Measurements from ENCODE around the gene CMTR2.
"Not testable (repeated sequence)": the region's sequence is repeated elsewhere in the genome, so short reads cannot be mapped to it uniquely, and the experiment has no call there.

CMTR2 gene

GRCh38 chr16:71288890-71289731, at the start of gene CMTR2:
Gene CMTR2, minus strand, starts transcription at chr16:71289402. Its CDS starts 3,482 bp downstream, at chr16:71285920.
- peak; percentile 94 for DNase-seq (ENCODE audit: low read depth)

- DNase-seq (ENCODE audit: low read depth), result no peak
Observed at GRCh38 chr16:71338632-71339031, 49.4 kb upstream of the CMTR2 start.

- no peak for DNase-seq (ENCODE audit: low read depth)
Observed at GRCh38 chr16:71338193-71338592, 49.0 kb upstream of the CMTR2 start.

GRCh38 chr16:71337631-71338030, 48.4 kb upstream of the CMTR2 start:
- no peak for DNase-seq (ENCODE audit: low read depth)

GRCh38 chr16:71328151-71328550, 38.9 kb upstream of the CMTR2 start:
- no peak for DNase-seq (ENCODE audit: low read depth)

GRCh38 chr16:71327720-71328119, 38.5 kb upstream of the CMTR2 start:
- no peak for DNase-seq (ENCODE audit: low read depth)

GRCh38 chr16:71319999-71320398, 30.8 kb upstream of the CMTR2 start:
- DNase-seq (ENCODE audit: low read depth), result no peak

GRCh38 chr16:71315269-71315668, 26.1 kb upstream of the CMTR2 start:
- DNase-seq (ENCODE audit: low read depth), result no peak

GRCh38 chr16:71313591-71313990, 24.4 kb upstream of the CMTR2 start:
- not testable (repeated sequence) for DNase-seq (ENCODE audit: low read depth)

- DNase-seq (ENCODE audit: low read depth), result no peak
Observed at GRCh38 chr16:71311553-71312158, 22.5 kb upstream of the CMTR2 start.

- DNase-seq (ENCODE audit: low read depth), result no peak
Observed at GRCh38 chr16:71303938-71304337, 14.7 kb upstream of the CMTR2 start.

GRCh38 chr16:71297341-71297634, 8.1 kb upstream of the CMTR2 start:
- no peak for DNase-seq (ENCODE audit: low read depth)

GRCh38 chr16:71296584-71297340, 7.6 kb upstream of the CMTR2 start:
- no peak for DNase-seq (ENCODE audit: low read depth)

- no peak for DNase-seq (ENCODE audit: low read depth)
Observed at GRCh38 chr16:71295950-71296349, 6.7 kb upstream of the CMTR2 start.

GRCh38 chr16:71293919-71294318, 4.7 kb upstream of the CMTR2 start:
- no peak for DNase-seq (ENCODE audit: low read depth)

- DNase-seq (ENCODE audit: low read depth), result not testable (repeated sequence)
Observed at GRCh38 chr16:71292095-71292494, 2.9 kb upstream of the CMTR2 start.

GRCh38 chr16:71289732-71290062, 495 bp upstream of the CMTR2 start:
- DNase-seq (ENCODE audit: low read depth), result no peak

GRCh38 chr16:71288570-71288889, 672 bp downstream of the CMTR2 start:
- DNase-seq (ENCODE audit: low read depth), result no peak

- DNase-seq (ENCODE audit: low read depth), result no peak
Observed at GRCh38 chr16:71287911-71288310, 1.3 kb downstream of the CMTR2 start.

- DNase-seq (ENCODE audit: low read depth), result no peak
Observed at GRCh38 chr16:71287454-71287853, 1.7 kb downstream of the CMTR2 start.

GRCh38 chr16:71283612-71284011, 5.6 kb downstream of the CMTR2 start:
- no peak for DNase-seq (ENCODE audit: low read depth)

GRCh38 chr16:71282943-71283342, 6.3 kb downstream of the CMTR2 start:
- no peak for DNase-seq (ENCODE audit: low read depth)

- no peak for DNase-seq (ENCODE audit: low read depth)
Observed at GRCh38 chr16:71276589-71277334, 12.4 kb downstream of the CMTR2 start.

All from GM04504 (cell line).